DOHH2 (cell line): Measurements from ENCODE around the gene KIAA1958.

ENCODE experiments used
- EZH2phosphoT487 ChIP-seq: fragments of 200-600 bp; sonication (generic); IDR thresholded peaks from 2 replicates; pipeline ENCODE4 v1.6.1; 2017; ENCODE audit warnings: borderline replicate concordance, mild to moderate bottlenecking, antibody characterized with exemption, low read length, moderate library complexity, mixed read lengths
- TF ChIP-seq, protein P1 (sequence below): fragments of 200-600 bp; sonication (generic); IDR thresholded peaks from one replicate; pipeline ENCODE4 v1.5.1; 2014; ENCODE audit warnings: antibody characterized with exemption, mild to moderate bottlenecking, low read depth, low read length; ENCODE audit not compliant: poor library complexity, severe bottlenecking

GRCh38 chr9:112624711-112625707 is 138.4 kb downstream of the KIAA1958 start:
- no peak for TF ChIP-seq EZH2phosphoT487
- TF ChIP-seq, protein P1, sequence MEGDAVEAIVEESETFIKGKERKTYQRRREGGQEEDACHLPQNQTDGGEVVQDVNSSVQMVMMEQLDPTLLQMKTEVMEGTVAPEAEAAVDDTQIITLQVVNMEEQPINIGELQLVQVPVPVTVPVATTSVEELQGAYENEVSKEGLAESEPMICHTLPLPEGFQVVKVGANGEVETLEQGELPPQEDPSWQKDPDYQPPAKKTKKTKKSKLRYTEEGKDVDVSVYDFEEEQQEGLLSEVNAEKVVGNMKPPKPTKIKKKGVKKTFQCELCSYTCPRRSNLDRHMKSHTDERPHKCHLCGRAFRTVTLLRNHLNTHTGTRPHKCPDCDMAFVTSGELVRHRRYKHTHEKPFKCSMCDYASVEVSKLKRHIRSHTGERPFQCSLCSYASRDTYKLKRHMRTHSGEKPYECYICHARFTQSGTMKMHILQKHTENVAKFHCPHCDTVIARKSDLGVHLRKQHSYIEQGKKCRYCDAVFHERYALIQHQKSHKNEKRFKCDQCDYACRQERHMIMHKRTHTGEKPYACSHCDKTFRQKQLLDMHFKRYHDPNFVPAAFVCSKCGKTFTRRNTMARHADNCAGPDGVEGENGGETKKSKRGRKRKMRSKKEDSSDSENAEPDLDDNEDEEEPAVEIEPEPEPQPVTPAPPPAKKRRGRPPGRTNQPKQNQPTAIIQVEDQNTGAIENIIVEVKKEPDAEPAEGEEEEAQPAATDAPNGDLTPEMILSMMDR, result no peak
